HepG2 (cell line): Measurements from ENCODE around the gene SPCS1. TPM values are rescaled to one million over a fixed set of nuclear protein-coding genes. Genes with fewer than 3 reads are reported as not detected.

Experiments
- ATAC-seq: fragments of 200-7000 bp; cut with Tn5 transposase; 3 replicates; pipeline ENCODE4 v1.9.1; 2020; ENCODE audit warnings: mild to moderate bottlenecking, moderate library complexity
- BruUV-seq: library from RNA; stranded (reverse); fragments of 400-500 nt; replicated peaks from 2 replicates; lab custom pipeline; 2021; lab: Mats Ljungman, UMichigan
- CTCF ChIA-PET: fragments of 300-600 bp; formaldehyde crosslinking; extraction: SDS; loops from one replicate; lab custom pipeline; 2021; ENCODE audit warnings: low total read pairs, inconsistent platforms, low intra/inter-chr PET ratio; lab: Yijun Ruan, JAX
- POLR2A ChIA-PET: fragments of 350-600 bp; sonication (Branson Sonifier 250); formaldehyde crosslinking; loops from one replicate; lab custom pipeline; 2020; ENCODE audit warnings: antibody characterized with exemption, inconsistent platforms; lab: Yijun Ruan, JAX
- DNase-seq: peaks from one replicate; pipeline ENCODE4 v3.0.0-alpha.2; 2015; ENCODE audit warnings: low spot score
- FAIRE-seq: peaks from 3 replicates; lab custom pipeline; 2011; peaks lifted over from hg19 to GRCh38; lab: Jason Lieb, UNC
- H2AFZ ChIP-seq: one replicate; pipeline ENCODE4 v1.6.1; 2011; ENCODE audit warnings: low read length, inconsistent platforms
- H3K27ac ChIP-seq: fragments of 300-600 bp; 3 replicates; pipeline ENCODE4 v1.8.0; 2011; ENCODE audit warnings: mixed run types, mild to moderate bottlenecking, mixed read lengths, low read length, inconsistent platforms; ENCODE audit not compliant: insufficient read depth; ENCODE audit errors: extremely low read length
- H3K27me3 ChIP-seq, 2 experiments: fragments of 200-600 bp in 1 of 2; 2 replicates in 1 of 2; 3 replicates in 1 of 2; pipeline versions ENCODE4 v1.6.0 to v1.8.0; 2011; ENCODE audit warnings: low read length in 2 of 2, mild to moderate bottlenecking in 2 of 2, moderate library complexity in 2 of 2, inconsistent platforms in 1 of 2; ENCODE audit not compliant: insufficient read depth in 2 of 2, control insufficient read depth in 1 of 2
- H3K36me3 ChIP-seq, 2 experiments: fragments of 200-600 bp in 1 of 2; replicated peaks in 1 of 2; 2 replicates in 1 of 2; 3 replicates in 1 of 2; pipeline versions ENCODE4 v1.5.1 to v1.8.0; 2011; ENCODE audit warnings: low read length in 2 of 2, inconsistent platforms in 1 of 2; ENCODE audit not compliant: insufficient read depth in 2 of 2, control insufficient read depth in 1 of 2
- H3K4me1 ChIP-seq: 2 replicates; pipeline ENCODE4 v1.5.1; 2012; ENCODE audit warnings: low read length, inconsistent platforms; ENCODE audit not compliant: insufficient read depth
- H3K4me2 ChIP-seq: 2 replicates; pipeline ENCODE4 v1.6.0; 2011; ENCODE audit warnings: low read depth, low read length, inconsistent platforms
- H3K4me3 ChIP-seq, 3 experiments: fragments of 200-600 bp in 1 of 3; sonication (generic), shearing (Covaris generic) in 1 of 3; replicated peaks in 1 of 3; 2 replicates each; pipeline ENCODE4 v1.5.1; 2011 to 2016; ENCODE audit warnings: low read length in 3 of 3, inconsistent platforms in 2 of 3, low read depth in 2 of 3, mild to moderate bottlenecking in 2 of 3, control low read depth in 1 of 3, mixed read lengths in 1 of 3; ENCODE audit not compliant: insufficient read depth in 1 of 3
- H3K79me2 ChIP-seq: one replicate; pipeline ENCODE4 v1.6.1; 2011; ENCODE audit warnings: low read length, inconsistent platforms; ENCODE audit not compliant: insufficient read depth
- H3K9ac ChIP-seq: 2 replicates; pipeline ENCODE4 v1.6.0; 2011; ENCODE audit warnings: mild to moderate bottlenecking, low read depth, low read length, inconsistent platforms; ENCODE audit not compliant: insufficient read depth
- H3K9me3 ChIP-seq: 2 replicates; pipeline ENCODE4 v1.5.1; 2012; ENCODE audit warnings: mild to moderate bottlenecking, low read length
- H4K20me1 ChIP-seq: 2 replicates; pipeline ENCODE4 v1.6.0; 2011; ENCODE audit warnings: inconsistent platforms, mild to moderate bottlenecking, low read length, moderate library complexity; ENCODE audit not compliant: insufficient read depth
- ADNP ChIP-seq: sonication (generic); formaldehyde crosslinking; IDR thresholded peaks from 2 replicates; pipeline ENCODE4 v1.4.0; 2020; ENCODE audit warnings: missing genetic modification reagents
- BCL6 ChIP-seq: IDR thresholded peaks from 2 replicates; pipeline ENCODE4 v1.6.1; 2016; ENCODE audit warnings: missing genetic modification reagents, missing compliant biosample characterization
- CCDC6 ChIP-seq: sonication (generic); formaldehyde crosslinking; IDR thresholded peaks from 2 replicates; pipeline ENCODE4 v1.8.1; 2022; ENCODE audit warnings: mild to moderate bottlenecking, missing genetic modification reagents, moderate library complexity
- MAFF ChIP-seq: IDR thresholded peaks from 2 replicates; pipeline ENCODE4 v1.6.1; 2011; ENCODE audit warnings: low read depth, low read length, improper control_type of control experiment
- MAFK ChIP-seq, 2 experiments: IDR thresholded peaks in 1 of 2; conservative IDR thresholded peaks in 1 of 2; 2 replicates each; pipeline ENCODE4 v1.6.1; 2011; ENCODE audit warnings: improper control_type of control experiment in 2 of 2, low read length in 2 of 2
- MED1 ChIP-seq: sonication (generic); formaldehyde crosslinking; IDR thresholded peaks from 2 replicates; pipeline ENCODE4 v1.4.0; 2020; ENCODE audit warnings: missing genetic modification reagents
- MTF1 ChIP-seq: sonication (generic); formaldehyde crosslinking; IDR thresholded peaks from 2 replicates; pipeline ENCODE4 v1.5.0; 2020; ENCODE audit warnings: missing genetic modification reagents
- NFYC ChIP-seq: IDR thresholded peaks from 2 replicates; pipeline ENCODE4 v1.6.1; 2016; ENCODE audit warnings: missing genetic modification reagents, missing compliant biosample characterization
- ZNF382 ChIP-seq: sonication (generic); formaldehyde crosslinking; IDR thresholded peaks from 2 replicates; pipeline ENCODE4 v1.5.0; 2020; ENCODE audit warnings: missing genetic modification reagents, mild to moderate bottlenecking, borderline replicate concordance
- ZNF460 ChIP-seq: sonication (generic); formaldehyde crosslinking; IDR thresholded peaks from 2 replicates; pipeline ENCODE4 v1.5.1; 2020; ENCODE audit warnings: missing genetic modification reagents, mild to moderate bottlenecking, borderline replicate concordance
- ZNF589 ChIP-seq: sonication (generic); formaldehyde crosslinking; conservative IDR thresholded peaks from 2 replicates; pipeline ENCODE4 v1.8.0; 2022; ENCODE audit warnings: mild to moderate bottlenecking, moderate library complexity, missing genetic modification reagents
- WGBS: methylation state at CpG from one replicate; pipeline ENCODE4 v1.1.6; 2017; ENCODE audit warnings: low lambda C conversion rate; 5-methylcytosine and 5-hydroxymethylcytosine counted together
- in situ Hi-C: cut with HindIII; loops from 2 replicates; pipeline ENCODE4 v1.10.0; 2017; ENCODE audit warnings: low pct_unique_long_range_greater_than_20kb; ENCODE audit not compliant: extremely low pct_ligation_motif_present
- intact Hi-C: fragments of 100-400 bp; cut with micrococcal nuclease; formaldehyde crosslinking; loops from one replicate; pipeline ENCODE4 v1.10.0; 2022; ENCODE audit not compliant: unreplicated experiment
- polyA plus RNA-seq, 8 experiments: library from polyadenylated mRNA; depleted of rRNA in 3 of 8; stranded (reverse) in 7 of 8; unstranded in 1 of 8; fragments of >200 nt; fragmentation: Illumina TruSeq in 4 of 8; extraction: Trizol in 4 of 8; gene quantifications; 2 replicates each; pipeline versions ENCODE4 v1.2.1 to v1.2.3, GENCODE V29; 2011 to 2016; ENCODE audit warnings: low read depth in 4 of 8, missing spikeins in 1 of 8, mixed read lengths in 1 of 8; ENCODE audit not compliant: insufficient read depth in 1 of 8
- total RNA-seq, 5 experiments: library from RNA; depleted of rRNA; stranded (reverse); fragments of >200 nt; fragmentation: Illumina TruSeq; extraction: Trizol; gene quantifications; 2 replicates each; pipeline ENCODE4 v1.2.3, GENCODE V29; 2016; ENCODE audit warnings: low read depth in 1 of 5

The SPCS1 gene
- total and polyA plus RNA-seq, 2 of the 13 experiments (the other 11 are each of a cell fraction or from before 2014, with no cell fraction given): 84.6 to 120 TPM

DNA sequence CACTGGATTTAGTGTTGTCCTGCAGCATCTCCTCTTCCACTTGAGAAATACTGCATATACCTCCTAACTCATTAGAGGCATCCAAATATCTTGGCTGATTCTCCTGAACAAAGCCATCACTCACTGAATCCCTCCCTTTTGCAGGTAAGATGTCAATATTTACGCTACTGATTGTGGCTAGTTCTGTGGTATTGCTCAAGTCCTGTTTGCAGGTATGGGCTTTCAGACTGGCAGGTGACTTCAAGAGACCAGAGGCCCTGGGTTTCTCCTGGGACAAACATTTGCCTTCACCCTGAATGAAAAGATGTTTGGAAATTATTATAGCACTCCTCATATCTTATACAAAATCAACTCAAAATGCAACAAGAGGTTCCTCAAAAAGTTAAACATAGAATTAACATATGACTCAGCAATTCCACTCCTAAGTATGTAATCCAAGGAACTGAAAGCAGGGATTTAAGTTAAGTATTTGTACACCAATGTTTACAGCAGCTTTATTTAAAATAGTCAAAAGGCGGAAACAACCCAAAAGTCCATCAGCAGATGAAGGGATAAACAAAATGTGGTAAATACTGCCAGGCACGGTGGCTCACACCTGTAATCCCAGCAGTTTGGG, 46.2 kb downstream of the SPCS1 start (continued):
- no peak for TF ChIP-seq MTF1 (CRISPR knock-in tag)
- no peak for TF ChIP-seq ADNP (CRISPR knock-in tag)
- TF ChIP-seq BCL6 (CRISPR knock-in tag): peak; percentile 19; the same call in 1 of the 2 replicates
- TF ChIP-seq MED1: no peak
- no peak for TF ChIP-seq ZNF382
- no peak for TF ChIP-seq NFYC (CRISPR knock-in tag)
- no peak for TF ChIP-seq CCDC6

DNA sequence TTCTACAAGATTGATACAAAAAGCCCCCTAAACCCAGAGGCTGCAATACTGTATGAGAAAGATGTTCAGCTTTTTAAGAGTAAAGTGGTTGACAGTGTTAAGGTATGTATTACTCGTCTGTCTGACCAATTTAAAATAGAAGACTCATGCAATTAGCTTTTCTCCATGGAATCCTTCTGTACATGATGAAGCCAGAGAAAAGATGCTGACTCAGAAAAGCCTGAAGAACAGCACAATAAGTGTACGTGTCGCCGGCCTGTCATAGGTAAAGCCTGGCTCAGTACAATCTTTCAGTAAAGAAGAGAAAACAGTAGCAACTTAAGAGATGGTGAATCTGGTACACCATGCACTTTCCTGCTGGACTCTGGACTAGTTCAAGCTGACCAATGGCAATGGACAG, 48.5 kb downstream of the SPCS1 start:
- ChIA-PET POLR2A (no interaction called here), CTCF (no interaction called here)
- Histone ChIP-seq H3K4me1 (peaks cover 11% of the 10 kb centered on the region), H3K4me3 (no peak overlapping the region), H3K79me2 (no peaks in the 10 kb centered on the region), H4K20me1 (no peaks in the 10 kb centered on the region), H3K9me3 (no peaks in the 10 kb centered on the region), H3K27me3 (no peaks in the 10 kb centered on the region), H3K9ac (no peak overlapping the region), H3K27ac (no peak overlapping the region), H2AFZ (no peak overlapping the region), H3K4me2 (no peak overlapping the region), H3K36me3 (peaks cover 5 to 54% of the 10 kb centered on the region in 2 experiments; a peak in 3 of 5 replicates)
- BruUV-seq: no TSS peak
- in situ Hi-C loops (no loop called here), intact Hi-C loops (no loop called here)
- TF ChIP-seq MAFF (0 out of 2 replicates have a peak, but pooled peaks have one; percentile 37), ZNF589 (CRISPR knock-in tag) (no peak), MAFK (conservative IDR thresholded peaks at IDR 0.05 in 1 of 2, IDR thresholded peaks at IDR 0.05 in 1 of 2; ENCODE audit: low read length in 2 of 2) (peak; percentile 25 to 68; a peak in 2 of 4 replicates), ZNF460 (CRISPR knock-in tag) (no peak)
- no peak for FAIRE-seq
- DNase-seq: no peak
- no peak for ATAC-seq
- 92% methylated on average over 4 of the region's 4 CpGs for WGBS
